HG03575 (cell line): ENCODE measurements around the gene FRG2B.
"Not testable (repeated sequence)": the region's sequence is repeated elsewhere in the genome, so short reads cannot be mapped to it uniquely, and the experiment has no call there.

Experiments used
- ATAC-seq: cut with Tn5 transposase; IDR thresholded peaks from one replicate; pipeline ENCODE4 v1.9.1; 2021; ENCODE audit not compliant: unreplicated experiment, insufficient number of reproducible peaks, low FRiP score; ENCODE audit errors: extremely low read depth

FRG2B gene

DNA sequence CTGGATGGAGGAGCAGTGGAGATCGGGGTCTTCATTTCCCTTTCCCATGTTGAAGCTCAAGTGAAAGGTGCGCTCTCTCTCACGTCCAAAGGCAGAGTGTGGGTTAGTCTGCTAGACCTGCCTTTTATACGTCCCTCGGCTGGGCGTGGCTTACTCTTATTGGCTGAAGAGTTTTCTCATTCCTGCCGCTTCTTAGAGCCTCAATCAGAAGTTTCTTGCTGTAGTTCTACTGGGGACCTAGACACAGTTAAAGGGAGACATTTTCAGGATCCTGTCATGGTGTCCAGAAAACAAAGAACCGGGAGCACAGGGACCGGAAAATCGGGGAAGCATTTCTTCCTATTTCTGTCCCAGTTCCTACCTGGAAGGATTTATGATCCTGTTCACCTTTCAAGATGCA lies at the start of gene FRG2B:
FRG2B (minus strand) TSS at position 101 of the 400 bp plus-strand sequence; CDS start at position 48, 53 bp downstream.
- not testable (repeated sequence) for ATAC-seq

DNA sequence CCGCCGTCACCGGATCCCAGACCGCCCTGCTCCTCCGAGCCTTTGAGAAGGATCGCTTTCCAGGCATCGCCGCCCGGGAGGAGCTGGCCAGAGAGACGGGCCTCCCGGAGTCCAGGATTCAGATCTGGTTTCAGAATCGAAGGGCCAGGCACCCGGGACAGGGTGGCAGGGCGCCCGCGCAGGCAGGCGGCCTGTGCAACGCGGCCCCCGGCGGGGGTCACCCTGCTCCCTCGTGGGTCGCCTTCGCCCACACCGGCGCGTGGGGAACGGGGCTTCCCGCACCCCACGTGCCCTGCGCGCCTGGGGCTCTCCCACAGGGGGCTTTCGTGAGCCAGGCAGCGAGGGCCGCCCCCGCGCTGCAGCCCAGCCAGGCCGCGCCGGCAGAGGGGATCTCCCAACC lies 40.9 kb upstream of the FRG2B start:
- not testable (repeated sequence) for ATAC-seq

DNA sequence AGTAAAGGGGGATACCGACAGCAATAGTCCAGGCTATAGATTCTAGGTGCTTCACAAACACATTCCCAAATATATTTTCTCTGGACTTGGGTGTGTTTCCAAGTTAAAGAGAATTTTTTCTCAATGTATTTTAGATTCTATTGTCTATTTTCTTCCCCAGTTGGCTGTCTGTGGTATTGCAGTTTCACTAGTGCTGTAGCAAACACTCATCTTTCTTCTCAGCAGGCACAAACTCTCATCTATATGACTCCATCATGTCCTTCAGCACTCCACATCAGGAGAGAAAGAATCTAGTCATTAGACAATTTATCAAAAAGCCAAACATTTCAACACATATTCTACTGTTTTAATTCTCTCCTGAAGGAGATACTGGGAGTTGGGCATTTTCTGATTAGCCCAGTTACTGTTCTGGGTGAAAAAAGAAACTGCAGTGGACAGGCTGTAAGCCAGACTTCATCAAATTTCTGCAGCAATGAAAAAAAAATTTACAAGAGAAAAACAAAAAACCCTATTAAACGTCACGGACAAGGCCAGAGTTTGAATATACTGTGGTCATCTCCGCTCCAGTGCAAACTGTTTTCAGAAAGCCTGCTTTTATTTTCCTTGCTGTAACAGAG lies 37.1 kb upstream of the FRG2B start:
- not testable (repeated sequence) for ATAC-seq

DNA sequence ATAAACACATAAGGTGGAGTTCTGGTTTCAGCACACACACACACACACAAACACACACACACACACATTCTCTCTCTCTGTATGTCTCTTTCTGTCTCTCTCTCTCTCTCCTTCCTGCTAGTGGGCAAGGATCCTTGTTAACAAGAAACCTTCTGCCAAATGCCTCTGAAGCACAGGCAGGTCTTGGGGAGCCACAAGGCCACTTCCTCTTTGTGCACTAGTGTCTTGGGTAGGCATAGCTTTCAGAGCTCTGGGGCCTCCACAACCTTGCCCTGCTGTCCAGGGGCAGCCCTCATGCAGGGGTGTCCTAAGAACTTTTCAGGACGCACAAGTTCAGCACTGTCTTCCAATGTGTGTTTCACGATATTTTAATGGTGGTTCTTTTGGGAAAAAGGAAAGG lies 34.5 kb upstream of the FRG2B start:
- not testable (repeated sequence) for ATAC-seq

DNA sequence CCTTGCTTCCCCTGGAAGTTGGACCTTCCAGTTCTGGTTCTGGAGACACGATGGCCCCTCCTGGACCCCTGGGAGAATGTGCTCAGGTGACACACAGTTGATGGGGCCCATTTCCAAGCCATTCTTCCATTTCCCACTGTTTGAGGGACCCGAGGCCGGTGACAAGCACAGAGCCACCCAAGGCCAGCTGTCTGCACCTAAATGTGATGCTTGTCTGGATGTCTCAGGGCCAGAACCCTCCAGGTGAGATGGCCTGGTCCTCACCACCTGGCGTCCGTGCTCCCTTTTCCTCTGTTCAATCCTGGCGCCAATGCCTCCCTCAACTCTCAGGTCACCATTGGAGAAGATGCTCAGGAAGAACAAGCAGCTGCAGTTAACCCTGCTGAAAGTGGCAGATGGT lies 33.9 kb upstream of the FRG2B start:
- not testable (repeated sequence) for ATAC-seq

DNA sequence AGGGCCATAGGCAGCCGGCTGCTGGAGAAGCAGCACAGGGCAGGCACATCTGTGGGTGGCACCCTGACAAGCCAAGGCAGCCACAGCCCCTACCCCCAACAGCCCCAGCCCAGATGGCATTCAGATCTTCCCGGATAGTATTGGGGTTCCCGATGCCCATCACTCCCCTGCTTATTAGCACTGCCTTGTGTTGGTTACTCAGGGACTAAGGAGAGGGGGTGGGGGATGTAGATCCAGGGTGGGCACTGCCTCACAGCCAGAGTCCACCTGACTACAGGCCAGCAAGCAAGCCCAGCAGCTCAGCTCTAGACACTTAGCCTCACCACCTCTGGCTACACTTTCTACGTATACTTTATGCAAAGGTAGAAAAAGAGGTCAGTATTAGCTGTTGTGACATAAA lies 30.7 kb upstream of the FRG2B start:
- ATAC-seq, result not testable (repeated sequence)

DNA sequence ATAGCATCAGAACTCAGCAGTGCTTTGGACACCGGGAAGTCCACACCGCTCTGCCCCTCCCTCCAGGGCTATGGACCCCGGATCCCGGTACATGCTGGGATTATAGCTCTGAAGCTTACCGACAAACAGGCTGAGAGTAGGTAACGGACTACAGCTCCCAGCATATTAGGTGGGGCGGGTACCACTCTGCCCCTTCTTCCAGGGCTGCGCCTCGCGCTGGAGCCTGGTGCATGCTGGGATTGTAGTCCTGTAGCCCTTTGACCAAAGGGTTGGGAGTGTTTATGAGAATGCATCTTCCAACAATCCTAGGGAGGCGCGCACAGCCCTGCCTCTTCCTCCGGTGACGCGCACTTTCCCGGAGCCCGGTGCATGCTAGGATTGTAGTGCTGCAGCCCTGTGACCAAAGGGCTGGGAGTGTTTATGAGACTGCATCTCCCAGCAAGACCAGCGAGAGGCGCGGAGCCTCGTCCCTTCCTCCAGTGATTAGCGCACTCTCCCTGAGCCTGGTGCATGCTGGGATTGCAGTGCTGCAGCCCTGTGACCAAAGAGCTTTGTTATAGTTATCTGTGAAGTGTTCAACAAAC lies 22.4 kb upstream of the FRG2B start:
- ATAC-seq, result not testable (repeated sequence)

DNA sequence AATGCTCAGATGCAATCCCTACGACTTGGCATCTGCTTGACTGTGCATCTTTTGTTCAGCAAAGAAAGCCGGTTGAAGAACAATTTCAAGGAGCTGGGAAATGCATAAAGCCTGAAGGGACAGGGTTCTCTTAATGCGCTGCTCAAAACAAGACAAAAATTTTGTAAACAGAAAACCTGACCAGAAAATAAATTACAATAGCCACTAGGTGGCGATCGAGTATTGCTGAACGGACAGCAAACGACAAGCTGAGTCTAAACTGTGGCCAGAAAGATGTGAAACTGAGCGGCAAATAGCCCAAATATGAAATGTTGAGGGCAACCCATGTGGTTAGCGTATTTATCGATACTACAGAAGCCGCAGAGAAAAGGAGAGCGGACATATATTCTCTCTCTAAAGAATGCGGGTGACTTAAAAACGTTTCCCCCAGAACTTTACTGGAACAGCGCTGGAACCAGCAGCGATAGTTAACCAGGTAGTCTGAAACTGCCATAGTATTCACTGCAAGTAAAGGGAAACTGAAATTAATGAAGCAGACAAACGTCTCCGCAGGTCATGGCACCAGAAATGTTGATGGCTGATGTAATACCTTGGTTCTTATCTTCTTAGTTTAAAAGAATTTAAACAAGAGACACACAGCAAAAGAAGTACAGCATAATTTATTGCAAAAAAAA lies 20.6 kb upstream of the FRG2B start:
- not testable (repeated sequence) for ATAC-seq

DNA sequence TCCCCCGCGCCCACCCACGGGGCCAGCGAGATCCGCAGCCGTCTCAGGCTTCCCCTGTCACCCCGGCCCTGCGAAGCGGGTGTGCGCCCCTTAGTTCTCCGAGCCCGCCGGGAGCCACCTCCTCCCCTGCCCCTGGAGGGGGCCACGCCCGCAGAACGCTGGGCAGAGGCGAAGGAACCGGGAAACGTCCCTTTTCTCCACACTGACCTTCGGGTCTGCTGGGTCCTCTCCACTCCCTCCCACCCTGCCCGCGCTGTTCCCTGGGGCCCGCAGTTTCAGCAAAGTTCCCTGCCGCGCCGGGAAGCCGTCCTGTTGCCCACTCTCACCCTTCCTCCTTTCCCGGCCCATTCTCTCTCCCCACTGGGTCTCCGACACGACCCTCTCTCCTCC lies 11.2 kb upstream of the FRG2B start:
- ATAC-seq, result not testable (repeated sequence)

DNA sequence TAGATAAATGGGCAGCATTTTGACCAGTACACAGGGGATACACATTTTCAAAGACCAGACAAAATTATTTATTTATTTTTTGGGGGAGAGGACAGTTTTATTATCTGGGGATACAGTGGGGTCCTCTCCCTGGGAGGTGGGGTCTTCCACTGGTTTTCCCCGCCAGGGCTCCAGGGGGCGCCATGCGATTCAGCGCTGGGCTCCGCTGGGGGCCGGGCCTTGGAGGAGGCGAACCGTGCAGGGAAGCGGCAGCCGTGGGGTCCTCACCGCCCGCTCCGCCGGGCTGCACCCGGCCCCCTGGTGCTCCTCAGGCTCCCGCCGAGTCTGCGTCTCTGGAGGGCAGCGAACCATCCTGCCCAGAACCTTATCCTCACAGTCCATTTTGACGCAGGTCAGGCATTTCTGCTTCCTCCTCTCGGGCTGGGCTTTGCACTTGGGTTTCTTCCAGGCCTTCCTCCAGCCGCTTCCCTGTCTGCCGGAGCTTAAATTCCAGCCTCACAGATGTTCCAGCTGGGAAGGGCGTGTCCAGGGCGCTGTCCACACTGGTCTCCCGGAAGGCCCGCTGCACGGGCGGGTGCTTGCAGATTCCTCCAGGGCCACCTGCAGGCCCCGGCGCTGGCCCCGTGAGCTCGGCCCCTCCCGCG lies 10.7 kb upstream of the FRG2B start:
- ATAC-seq, result not testable (repeated sequence)

DNA sequence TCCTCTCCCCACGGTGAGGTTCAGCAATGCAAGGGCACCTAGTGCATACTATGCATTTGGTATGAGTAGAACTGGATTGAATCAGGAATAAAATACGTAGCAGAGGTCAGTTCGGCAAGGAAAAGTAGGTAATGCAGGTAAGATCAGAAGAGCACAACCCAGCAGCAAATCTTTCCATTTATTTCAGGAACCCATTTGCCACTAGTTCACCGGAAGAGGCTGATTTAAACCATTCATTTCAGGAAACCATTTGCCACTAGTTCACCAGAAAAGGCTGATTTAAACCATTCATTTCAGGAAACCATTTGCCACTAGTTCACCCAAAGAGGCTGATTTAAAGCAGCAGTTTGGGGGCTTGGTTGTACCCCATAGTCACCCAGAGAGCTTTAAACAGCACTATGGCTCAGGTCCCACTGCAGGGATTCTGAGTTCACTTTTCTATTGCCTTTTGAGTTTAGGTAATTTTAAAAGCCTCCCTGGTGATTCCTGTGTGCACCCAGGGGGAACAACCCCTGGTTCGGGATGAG lies 4.2 kb upstream of the FRG2B start:
- not testable (repeated sequence) for ATAC-seq

DNA sequence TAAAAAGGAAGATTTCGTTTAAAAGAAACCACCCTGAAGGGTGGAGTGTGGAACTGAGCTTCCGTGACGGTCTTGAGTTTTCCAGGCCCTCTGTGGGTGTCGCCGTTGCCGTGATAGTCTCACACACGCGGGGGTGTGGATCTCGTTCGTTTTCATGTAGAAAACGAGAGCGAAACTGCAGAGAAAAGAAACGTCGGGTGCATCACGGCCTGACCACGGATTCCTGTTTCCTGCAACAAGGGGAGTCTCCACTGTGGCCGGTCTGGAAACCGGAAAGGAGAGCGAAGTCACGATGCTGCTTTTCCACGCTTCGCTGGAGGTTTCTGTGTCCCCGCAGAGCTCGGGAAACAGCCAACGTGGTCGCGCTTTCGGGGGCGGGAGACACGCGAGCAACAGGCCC lies 4.1 kb downstream of the FRG2B start:
- not testable (repeated sequence) for ATAC-seq

DNA sequence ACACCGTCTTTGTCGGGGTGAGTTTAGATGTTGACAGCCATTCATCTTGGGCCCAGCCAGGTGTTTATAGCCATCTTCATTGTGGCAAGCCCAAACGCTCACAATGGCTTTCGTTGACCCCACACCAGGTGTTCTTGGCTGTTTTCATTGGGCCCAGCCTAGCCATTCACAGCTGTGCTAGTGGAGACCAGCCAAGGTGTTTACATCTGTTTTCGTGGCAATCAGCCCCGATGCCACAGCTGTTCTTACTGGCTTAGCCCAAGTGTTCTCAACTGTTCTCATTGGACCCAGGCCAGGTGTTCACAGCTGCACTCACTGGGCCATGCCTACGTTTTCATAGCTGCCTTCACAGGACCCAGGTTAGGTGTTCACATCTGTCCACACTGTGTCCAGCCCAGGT lies 7.7 kb downstream of the FRG2B start:
- ATAC-seq, result no peak

DNA sequence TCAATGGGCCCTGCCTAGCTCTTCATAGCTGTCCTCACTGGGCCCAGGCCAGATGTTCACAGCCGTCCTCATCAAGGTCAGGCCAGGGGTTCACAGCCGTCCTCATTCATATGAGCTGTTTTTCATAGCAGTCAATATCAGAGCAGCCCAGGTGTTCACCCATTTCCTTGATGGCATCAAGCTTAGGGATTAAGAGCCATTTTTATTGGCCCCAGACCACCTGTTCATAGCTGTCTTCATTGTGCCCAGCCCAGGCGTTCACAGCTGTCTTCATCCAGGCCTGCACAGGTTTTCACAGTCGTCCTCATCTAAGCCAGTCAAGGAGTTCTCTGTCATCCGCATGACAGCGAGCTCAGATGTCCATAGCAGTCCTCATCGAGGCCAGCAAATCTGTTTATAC lies 9.4 kb downstream of the FRG2B start:
- no peak for ATAC-seq

DNA sequence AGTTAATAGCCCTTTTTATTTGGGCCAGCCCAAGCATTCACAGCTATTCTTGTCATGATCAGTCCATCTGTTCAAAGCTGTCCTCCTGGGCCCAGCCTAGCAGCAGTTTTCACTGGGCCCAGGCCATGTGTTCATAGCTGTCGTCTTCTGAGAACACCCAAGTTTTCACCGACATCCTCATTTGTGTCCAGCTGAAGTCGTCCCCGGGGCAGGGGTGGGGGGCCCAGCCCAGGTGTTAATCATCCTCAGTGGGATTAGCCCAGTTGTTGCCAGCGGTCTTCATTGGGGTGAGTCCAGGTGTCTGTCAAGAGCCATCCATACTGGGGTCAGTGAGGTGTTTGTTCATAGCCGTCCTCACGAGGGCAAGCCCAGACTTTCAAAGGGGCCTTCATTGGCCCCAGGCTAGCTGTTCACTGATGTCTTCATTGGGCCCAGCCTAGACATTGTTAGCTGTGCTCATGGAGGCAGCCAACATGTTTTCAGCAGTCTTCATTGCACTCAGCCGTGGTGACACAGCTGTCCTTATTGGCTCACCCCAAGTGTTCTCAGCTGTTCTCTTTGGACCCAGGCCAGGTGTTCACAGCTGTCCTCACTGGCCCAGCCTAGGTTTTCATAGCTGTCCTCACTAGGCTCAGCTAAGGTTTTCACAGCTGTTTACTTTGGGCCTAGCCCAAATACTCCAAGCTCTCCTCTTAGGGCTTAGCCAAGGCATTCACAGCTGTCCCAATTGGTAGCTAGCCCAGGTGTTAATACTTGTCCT lies 10.0 kb downstream of the FRG2B start:
- no peak for ATAC-seq

DNA sequence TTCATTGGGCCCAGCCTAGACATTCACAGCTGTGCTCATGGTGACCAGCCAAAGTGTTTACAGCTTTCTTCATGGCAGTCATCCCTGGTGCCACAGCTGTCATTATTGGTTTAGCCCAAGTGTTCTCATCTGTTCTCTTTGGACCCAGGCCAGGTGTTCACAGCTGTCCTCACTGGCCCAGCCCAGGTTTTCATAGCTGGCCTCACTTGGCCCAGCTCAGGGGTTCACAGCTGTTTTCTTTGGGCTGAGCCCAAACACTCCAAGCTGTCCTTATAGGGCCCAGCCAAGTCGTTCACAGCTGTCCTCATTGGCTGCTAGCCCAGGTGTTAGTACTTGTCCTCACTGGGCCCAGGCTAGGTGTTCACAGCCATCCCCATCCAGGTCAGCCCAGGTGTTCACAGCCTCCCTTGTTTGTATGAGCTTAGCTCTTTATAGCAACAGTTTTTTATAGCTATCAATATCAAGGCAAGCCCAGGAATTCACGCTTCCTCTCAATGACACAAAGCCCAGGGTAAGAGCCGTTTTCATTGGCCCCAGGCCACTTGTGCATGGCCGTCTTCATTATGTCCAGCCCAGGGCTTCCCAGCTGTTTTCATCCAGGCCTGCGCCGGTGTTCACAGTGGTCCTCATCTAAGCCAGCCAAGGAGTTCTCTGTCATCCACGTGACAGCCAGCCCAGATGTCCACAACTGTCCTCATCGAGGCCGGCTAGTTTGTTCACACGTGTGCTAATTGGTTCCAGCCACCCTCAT lies 11.6 kb downstream of the FRG2B start:
- no peak for ATAC-seq

DNA sequence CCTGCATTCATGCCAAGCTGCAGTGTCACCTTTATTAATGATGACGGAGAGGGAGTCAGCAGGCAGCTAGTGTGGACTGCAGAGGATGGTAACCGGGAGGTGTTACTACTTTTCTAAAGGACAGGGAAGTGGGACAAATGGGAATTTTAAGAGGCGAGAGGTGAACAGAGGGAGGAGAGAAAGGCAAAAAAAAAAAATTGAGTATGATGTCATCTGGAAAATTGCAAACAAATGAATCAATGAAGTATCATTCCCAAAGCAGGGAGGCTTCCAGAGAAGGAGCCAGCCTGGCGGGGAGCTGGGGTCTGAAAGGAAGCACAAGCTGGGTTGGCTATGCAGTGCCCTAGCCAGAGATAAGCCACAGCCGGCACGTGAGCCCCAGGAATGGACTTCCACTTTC lies 12.9 kb downstream of the FRG2B start:
- no peak for ATAC-seq

DNA sequence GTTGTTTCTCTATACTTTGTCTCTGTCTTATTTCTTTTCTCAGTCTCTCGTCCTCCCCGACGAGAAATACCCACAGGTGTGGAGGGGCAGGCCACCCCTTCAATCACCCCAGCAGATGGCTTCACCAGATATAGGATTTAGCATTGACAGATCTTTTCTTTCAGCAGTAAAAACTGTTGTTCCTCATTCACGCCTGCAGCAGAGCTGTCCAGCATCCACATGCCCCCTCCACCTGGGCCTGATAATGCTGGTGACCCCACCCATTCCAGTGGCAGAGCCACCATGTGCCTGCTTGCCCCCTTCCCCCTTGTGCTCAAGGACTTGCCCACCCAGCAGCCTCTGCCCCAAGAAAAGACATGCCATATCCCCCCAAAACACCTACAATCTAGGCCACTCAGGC lies 15.5 kb downstream of the FRG2B start:
- no peak for ATAC-seq
